Measurements from ENCODE around the gene IL10.

The IL10 gene

DNA sequence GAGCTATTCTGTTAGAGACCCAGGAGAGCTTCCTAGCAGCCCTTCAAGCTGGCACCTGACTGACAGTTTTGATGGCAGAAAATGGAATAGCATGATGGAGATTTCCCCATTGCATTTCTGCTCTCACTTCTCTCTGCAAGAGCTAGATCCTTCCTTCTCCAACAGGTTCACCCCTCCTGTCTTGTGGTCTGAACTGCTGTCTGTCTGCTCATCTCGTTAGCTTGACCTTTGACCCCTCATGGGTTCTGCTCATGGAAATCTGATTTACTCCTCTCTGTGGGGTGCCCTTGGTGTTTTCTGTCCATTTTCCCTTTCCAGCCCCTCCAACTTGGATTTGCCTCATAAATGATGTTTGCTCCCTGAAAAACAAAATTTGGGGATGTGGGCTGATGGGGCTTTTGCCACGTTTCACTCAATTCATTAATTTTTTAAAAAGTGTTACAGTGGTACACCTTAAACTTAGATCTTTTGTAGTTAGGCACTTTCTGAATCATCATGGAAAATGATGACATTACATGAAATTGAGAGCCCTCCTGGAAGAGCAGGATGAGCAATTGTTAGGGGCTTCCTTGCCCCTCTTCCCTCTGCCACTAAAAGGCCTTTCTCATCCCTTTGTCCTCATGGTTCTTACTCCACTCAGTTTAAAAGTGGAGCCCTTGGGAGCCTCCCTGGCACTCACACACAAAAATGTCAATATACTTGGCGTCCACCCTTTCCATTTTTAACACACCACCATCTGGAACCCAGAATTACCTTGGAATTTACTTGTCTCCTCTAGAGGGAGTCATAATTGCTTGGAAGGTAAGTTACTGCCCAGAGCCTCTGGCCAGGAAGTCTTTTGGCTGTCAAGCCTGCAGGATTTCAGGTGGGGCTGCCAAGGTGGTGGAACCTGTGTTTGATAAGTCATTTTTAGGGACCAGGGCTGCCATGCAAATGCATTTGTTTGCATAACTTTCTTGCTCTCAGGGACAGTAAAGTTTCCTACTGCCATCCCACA, 33.6 kb downstream of the IL10 start:
- no peak overlapping the region; the same call in 1 of the 2 replicates for H3K27ac ChIP-seq
- no peak for TF ChIP-seq ZFX (IDR thresholded peaks at IDR 0.05; ENCODE audit: borderline replicate concordance)
- TF ChIP-seq, protein P1, sequence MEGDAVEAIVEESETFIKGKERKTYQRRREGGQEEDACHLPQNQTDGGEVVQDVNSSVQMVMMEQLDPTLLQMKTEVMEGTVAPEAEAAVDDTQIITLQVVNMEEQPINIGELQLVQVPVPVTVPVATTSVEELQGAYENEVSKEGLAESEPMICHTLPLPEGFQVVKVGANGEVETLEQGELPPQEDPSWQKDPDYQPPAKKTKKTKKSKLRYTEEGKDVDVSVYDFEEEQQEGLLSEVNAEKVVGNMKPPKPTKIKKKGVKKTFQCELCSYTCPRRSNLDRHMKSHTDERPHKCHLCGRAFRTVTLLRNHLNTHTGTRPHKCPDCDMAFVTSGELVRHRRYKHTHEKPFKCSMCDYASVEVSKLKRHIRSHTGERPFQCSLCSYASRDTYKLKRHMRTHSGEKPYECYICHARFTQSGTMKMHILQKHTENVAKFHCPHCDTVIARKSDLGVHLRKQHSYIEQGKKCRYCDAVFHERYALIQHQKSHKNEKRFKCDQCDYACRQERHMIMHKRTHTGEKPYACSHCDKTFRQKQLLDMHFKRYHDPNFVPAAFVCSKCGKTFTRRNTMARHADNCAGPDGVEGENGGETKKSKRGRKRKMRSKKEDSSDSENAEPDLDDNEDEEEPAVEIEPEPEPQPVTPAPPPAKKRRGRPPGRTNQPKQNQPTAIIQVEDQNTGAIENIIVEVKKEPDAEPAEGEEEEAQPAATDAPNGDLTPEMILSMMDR (IDR thresholded peaks at IDR 0.05), result peak; percentile 71

DNA sequence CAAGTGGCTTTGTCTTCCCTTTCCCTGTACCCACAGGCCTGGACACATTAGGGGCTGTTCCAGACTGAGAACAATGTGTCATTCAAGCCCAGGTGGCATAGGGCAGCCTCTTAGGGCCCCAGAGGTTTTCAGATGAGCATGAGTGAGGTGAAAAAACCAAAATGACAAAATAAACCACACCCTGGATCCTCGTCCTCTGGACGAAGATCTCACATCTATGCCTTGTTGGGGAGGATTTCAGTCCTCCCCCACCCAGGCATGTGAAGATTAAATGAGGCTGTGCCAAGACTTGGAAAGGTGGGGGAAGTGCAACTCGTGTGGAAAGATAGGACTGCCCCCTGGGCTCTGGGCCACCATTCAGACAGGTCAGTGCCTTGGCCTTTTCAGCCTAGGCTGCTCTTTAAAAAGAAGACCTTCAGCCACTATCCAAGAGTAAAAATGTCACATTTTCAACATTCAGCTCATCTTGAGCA, 34.5 kb downstream of the IL10 start:
- no peak overlapping the region; the same call in 1 of the 2 replicates for H3K27ac ChIP-seq
- TF ChIP-seq, protein P1 (IDR thresholded peaks at IDR 0.05), result no peak
- no peak for TF ChIP-seq ZFX (IDR thresholded peaks at IDR 0.05; ENCODE audit: borderline replicate concordance)

DNA sequence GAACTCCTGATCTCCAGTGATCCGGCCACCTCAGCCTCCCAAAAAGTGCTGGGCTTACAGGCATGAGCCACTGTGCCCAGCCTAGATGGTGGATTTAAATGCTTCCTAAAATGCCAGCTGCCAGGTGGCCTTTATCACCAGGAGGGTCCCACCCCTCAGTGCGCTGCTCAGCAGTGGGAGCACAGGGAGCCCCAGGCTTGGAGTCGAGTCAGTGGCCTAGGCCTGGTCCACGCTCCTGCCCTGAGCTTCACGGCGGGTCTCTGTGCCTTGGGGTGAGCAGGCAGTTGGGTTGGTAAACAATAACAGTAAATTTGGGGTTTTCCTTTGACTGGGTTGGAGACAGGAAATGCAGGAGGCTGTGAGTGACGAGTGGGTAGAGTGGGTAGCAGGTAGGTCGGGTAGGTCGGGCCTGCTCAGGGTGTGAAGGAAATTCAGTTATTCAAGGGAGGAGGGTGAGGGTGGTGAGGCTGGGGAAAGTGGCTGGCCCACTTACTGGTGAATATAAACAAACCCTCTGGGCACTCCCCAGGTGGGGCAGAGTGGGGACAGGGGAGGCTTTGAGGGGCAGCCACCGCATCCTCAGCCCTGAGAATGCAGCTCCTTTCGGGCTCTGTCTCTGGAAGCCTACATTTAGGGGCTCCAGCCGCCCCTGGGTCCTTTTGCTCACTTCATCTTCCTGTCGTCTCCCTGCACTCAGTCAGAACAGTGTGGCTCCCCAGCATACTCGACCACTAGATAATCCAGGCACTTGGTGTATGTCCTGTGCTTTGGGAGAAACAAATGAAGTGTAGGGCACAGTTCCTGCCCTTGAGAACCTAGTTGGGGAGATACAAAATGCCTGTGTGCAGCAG, 35.2 kb downstream of the IL10 start:
- TF ChIP-seq, protein P1 (IDR thresholded peaks at IDR 0.05), result no peak
- no peak overlapping the region; the same call in 1 of the 2 replicates for H3K27ac ChIP-seq

DNA sequence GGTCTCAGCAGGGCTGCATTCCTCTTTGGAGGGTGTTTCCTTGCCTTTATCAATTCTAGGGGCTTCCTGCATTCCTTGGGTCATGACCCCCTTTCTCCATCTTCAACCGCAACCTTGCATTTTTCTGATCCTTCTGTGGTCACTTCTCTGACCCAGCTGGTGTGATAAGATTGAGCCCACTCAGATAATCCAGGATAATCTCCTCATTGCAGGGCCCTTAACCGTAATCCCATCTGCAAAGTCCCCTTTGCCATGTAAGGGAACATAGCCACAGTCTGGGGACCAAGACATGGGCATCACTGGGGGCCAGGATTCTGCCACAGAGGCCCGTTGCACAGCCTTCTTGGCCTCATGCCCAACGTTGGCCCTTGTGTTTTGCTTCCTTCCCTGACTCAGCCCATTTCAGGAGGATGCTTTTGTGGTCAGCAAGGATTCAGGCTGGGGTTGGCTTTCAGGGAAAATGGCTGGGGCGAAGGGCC, 36.7 kb downstream of the IL10 start:
- no peak overlapping the region for H3K27ac ChIP-seq
- TF ChIP-seq ZFX (IDR thresholded peaks at IDR 0.05; ENCODE audit: borderline replicate concordance), result no peak

DNA sequence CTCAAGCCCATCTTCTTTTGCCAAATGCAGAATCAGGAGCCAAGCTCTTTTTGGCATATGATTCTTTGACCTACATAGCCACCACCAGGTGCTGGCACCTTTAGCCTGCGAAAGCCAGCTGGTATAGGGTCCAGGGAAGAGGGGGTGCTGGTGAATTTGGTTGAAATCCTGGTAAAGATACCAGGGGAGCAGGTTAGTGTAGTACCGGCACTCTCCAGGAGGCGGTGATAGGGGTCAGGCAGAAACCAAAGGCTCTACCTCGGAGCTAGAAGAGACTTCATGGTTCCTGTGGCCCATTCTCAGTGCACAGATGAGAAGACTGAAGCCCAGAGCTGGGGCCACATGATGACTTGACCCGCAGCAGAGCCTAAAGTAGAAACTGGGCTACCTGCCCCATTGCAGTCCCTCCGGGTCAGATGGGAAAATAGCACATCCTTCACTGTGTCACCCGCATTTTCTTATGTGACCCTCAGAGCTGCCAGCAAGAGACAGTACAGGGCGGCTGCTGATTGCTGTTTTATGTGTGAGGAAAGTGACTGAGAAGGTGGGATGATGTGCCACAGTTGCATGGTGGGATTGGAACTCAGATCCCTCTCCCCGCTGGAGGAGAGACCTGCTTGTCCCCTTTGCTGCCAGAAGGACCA, 37.7 kb downstream of the IL10 start:
- no peak overlapping the region for H3K27ac ChIP-seq
- TF ChIP-seq, protein P1 (IDR thresholded peaks at IDR 0.05), result peak; percentile 90
- TF ChIP-seq ZFX (IDR thresholded peaks at IDR 0.05; ENCODE audit: borderline replicate concordance), result no peak

DNA sequence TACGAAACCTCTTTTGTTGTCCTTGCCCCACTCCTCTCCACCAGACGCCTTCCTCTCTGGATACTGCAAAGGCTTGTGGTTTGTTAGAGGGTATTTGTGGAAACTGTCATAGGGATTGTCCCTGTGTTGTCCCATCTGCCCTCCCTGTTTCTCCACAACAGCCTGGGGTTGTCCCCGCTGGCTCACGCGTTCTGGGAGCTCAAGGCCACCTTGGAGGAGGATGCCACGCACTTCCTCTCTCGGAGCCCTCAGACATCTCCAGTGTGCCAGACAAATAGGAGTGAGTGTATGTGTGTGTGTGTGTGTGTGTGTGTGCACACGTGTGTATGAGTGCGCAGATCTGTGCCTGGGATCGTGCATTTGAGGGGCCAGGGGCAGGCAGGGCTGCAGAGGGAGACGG, 39.3 kb downstream of the IL10 start:
- no peak for TF ChIP-seq ZFX (IDR thresholded peaks at IDR 0.05; ENCODE audit: borderline replicate concordance)
- TF ChIP-seq, protein P1 (IDR thresholded peaks at IDR 0.05), result no peak

DNA sequence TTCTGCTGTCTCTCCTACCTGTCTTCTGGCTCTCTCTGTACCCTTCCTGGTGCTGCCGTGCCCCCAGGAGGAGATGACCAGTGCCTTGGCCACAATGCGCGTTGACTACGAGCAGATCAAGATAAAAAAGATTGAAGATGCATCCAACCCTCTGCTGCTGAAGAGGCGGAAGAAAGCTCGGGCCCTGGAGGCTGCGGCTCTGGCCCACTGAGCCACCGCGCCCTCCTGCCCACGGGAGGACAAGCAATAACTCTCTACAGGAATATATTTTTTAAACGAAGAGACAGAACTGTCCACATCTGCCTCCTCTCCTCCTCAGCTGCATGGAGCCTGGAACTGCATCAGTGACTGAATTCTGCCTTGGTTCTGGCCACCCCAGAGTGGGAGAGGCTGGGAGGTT, 39.8 kb downstream of the IL10 start:
- no peak overlapping the region for H3K27ac ChIP-seq
- no peak for TF ChIP-seq ZFX (IDR thresholded peaks at IDR 0.05; ENCODE audit: borderline replicate concordance)
- TF ChIP-seq, protein P1 (IDR thresholded peaks at IDR 0.05), result no peak

More for the DNA sequence above, 39.3 kb downstream of the IL10 start:
- H3K27ac ChIP-seq, result no peak overlapping the region

All from 22Rv1 (cell line).